Measurements from ENCODE around the gene TCF19.
A peak's percentile ranks its signal among the peaks of the same experiment; 100 is the strongest.

The TCF19 gene

GRCh38 chr6:31128093-31128676, 30.2 kb upstream of the TCF19 start:
- DNase-seq (ENCODE audit: low read depth): peak; percentile 24

DNA sequence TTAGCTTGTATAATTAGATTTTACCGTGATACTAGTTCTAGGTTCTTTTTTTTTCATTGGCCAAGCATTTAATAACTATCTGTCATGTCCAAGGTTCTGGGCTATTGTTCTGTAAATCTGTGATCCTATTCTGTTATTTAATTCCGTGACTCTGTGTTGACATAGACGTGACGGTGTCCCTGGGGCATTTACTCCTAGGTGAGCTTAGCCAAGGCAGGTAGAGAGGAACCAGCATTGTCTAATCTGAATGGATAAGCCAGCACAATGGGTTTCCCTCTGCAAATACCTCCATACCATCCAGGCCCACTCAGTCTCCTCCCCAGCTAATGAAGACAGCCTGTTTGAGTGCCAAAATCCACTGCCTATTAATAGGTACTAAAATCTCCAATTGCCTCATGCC, 29.3 kb upstream of the TCF19 start:
- no peak for DNase-seq (ENCODE audit: low read depth)

DNA sequence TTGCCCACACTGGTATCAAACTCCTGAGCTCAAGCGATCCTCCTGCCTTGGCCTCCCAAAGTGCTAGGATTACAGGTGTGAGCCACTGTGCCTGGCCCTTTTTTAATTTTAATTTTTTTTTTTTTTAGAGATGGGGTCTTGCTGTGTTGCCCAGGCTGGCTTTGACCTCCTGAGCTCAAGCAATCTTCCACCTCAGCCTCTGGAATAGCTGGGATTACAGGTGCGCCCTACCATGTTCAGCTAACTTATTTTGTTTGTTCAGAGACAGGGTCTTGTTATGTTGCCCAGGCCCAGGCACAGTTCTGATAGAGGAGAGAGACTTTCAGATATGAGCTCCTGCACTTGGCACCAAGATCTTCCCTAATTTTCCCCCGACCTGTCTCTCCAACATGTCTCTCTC, 27.6 kb upstream of the TCF19 start:
- no peak for DNase-seq (ENCODE audit: low read depth)

DNA sequence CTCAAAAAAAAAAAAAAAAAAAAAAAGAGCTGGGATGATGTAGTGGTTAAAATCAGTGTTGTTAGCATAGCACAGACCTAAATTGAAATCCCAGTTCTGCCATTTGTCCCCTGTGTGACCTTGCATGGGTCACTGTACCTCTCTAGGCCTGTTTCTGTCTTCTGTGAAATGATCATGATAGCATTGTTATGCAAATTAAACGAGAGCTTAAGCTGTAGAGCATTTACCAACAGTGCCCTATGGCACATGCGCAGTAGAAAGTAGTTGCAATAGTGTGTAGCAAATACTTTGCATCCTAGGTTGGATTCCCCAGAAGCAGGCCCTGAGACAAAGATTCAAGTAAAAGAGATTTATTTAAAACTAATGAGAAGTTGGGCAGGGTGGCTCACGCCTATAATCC, 26.8 kb upstream of the TCF19 start:
- no peak for DNase-seq (ENCODE audit: low read depth)

DNA sequence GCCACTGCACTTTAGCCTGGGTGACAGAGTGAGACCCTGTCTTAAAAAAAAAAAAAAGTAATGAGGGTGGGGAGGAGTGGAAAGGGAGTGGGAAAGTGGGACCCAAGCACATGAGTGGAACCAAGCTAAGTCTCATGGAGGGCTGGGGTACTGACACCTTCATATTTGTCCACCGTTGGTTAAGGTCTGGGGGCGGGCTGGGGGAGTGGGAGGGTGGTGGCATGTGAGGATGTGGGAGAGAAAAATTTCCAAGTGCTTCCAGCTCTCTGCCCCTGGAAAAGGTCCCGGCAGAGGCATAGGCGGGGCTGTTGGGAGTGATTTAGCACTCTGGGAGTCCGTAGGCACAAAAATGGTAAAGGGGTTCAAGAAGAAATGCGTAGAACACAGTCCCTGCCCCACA, 25.6 kb upstream of the TCF19 start:
- DNase-seq (ENCODE audit: low read depth): no peak

GRCh38 chr6:31135710-31136109, 22.7 kb upstream of the TCF19 start:
- DNase-seq (ENCODE audit: low read depth): no peak

GRCh38 chr6:31138982-31139381, 19.4 kb upstream of the TCF19 start, which contains the start of gene PSORS1C2:
Gene PSORS1C2, minus strand, starts transcription at chr6:31139066. Its CDS starts 40 bp downstream, at chr6:31139026.
- DNase-seq (ENCODE audit: low read depth): no peak

- peak; percentile 19 for DNase-seq (ENCODE audit: low read depth)
Measured at GRCh38 chr6:31139599-31139998, 18.8 kb upstream of the TCF19 start.

DNA sequence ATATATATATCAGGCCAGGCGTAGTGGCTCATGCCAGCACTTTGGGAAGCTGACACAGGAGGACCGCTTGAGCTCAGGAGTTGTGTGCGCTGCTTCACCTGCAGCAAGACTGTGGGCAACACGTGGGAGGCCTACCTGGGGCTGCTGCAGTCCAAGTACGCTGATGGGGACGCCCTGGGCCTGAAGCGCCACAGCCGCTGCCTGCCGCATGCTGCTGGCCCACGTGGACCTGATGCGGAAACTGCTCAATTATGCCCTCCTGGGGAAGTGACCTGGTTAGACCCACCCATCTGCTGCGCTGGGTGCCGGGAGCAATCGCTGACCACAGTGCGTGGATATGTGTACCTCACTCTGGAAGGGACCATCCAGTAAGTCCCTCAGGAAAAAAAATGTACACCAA, 17.7 kb upstream of the TCF19 start:
- no peak for DNase-seq (ENCODE audit: low read depth)

GRCh38 chr6:31142361-31142761, 16.0 kb upstream of the TCF19 start:
- DNase-seq (ENCODE audit: low read depth): no peak

- DNase-seq (ENCODE audit: low read depth): peak; percentile 87
Measured at GRCh38 chr6:31143148-31143547, 15.2 kb upstream of the TCF19 start.

DNA sequence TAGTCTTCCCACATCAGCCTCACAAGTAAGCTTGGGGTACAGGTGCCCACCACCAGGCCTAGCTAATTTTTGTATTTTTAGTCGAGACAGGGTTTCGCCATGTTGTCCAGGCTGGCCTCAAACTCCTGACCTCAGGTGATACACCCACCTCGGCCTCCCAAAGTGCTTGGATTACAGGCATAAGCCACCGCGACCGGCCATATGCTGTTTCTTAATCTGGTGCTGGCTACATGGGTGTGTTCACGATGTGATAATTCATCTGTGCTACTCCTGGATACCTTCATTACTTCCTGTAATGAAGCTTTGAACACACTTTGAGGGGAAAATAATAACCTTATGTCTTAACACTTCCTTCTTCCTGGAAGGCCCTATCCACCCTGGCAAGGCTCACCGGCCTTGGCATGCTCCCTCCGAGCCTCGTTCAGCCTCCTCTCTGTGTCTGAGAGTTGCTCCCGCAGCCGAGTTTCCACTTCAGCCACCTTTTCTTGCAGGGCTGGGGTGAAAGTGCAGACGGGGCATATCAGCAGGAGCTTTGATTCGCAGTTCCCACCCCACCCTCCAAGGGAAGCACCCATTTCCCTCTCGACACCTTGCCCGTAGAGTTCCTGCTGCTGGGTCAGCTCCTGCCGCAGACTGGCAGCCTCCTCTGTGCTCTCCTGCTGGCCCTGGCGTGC, 14.0 kb upstream of the TCF19 start:
- DNase-seq (ENCODE audit: low read depth): no peak

DNA sequence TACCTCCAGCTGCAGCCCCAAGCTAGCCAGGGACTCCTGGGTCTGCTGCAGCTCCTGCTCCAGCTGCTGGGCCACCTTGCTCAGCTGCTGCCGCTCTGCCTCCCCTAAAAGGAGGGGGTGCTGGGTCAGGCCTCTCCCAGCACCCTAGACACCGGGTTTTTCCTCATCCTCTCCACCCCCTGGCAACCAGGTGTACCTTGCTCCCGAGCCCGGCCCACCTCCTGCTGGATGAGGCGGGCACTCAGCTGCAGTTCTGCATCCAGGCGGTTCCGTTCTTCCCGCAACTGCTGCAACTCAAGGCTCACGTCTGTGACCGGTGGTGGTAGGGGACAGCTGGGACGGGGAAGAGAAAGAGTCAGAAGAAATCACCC, 13.4 kb upstream of the TCF19 start:
- no peak for DNase-seq (ENCODE audit: low read depth)

GRCh38 chr6:31145386-31145785, 13.0 kb upstream of the TCF19 start:
- no peak for DNase-seq (ENCODE audit: low read depth)

DNA sequence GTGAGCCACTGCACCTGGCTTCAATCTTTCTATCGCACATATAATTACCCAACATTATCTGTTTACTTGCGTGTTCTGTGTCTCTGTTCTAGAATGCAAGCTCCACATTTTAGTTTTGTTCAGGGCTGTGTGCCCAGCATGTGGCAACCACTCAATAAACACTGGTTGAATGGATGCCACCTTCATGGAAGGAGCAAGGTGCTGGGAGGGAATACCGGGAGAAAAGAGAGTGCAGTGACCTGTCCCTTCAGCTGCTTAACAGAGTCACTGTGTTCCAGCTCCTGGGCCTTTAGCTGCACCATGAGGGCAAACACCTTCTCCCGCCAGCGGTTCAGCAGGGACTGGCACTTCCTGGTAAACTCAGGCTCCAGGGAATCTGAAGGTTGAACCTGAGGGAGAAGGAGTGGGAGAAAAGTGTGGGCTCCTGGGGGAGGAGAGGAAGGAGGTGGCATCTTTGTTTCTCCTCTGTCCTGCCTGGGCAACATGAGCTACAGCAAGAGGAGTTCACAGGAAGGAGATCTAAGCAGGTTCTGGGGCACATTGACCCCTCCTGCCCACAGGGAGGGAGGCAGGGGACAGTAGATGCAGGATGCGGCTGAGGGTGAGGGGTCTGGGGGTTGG, 8.5 kb upstream of the TCF19 start:
- DNase-seq (ENCODE audit: low read depth): no peak

GRCh38 chr6:31152781-31153180, 5.6 kb upstream of the TCF19 start:
- DNase-seq (ENCODE audit: low read depth): no peak

DNA sequence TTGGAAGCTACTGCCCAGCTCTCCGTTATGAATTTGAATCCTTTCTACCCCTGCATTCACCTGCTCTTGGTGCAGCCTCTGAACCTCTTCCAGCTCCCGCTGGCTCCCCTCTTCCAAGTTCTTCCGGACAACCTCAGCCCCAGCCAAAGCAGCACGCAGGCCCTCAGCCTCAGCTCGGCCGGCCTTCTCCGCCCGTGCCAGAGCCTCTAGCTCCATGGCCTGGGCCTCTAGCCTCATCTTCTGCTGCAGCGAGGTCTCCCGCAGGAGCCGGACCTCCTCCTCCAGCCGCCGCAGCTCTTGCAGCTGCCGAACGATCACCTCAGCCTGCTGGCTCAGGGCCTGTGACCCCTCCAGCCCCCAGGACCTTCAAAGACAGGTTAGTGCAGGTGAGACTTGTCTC, 4.0 kb upstream of the TCF19 start:
- DNase-seq (ENCODE audit: low read depth): no peak

DNA sequence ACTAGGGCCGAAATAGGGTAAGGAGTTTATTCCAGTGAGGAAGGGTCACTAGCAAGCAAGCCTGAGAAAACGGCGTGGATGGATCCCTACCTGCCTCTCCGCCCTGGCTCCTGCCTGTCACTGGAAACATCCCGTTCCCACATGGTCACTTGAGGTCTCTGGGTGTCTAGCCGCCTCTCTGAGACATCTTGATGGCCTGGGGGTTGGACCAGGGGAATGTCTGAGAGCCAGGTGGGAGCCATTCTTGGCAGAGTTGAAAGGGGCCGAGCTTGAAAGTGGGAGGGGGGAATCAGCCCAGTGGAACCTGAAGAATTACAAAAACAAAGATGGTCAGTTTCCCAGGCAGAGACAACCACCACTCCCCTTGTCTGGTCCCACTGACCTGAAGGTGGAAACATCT, 1.7 kb upstream of the TCF19 start:
- DNase-seq (ENCODE audit: low read depth): no peak

DNA sequence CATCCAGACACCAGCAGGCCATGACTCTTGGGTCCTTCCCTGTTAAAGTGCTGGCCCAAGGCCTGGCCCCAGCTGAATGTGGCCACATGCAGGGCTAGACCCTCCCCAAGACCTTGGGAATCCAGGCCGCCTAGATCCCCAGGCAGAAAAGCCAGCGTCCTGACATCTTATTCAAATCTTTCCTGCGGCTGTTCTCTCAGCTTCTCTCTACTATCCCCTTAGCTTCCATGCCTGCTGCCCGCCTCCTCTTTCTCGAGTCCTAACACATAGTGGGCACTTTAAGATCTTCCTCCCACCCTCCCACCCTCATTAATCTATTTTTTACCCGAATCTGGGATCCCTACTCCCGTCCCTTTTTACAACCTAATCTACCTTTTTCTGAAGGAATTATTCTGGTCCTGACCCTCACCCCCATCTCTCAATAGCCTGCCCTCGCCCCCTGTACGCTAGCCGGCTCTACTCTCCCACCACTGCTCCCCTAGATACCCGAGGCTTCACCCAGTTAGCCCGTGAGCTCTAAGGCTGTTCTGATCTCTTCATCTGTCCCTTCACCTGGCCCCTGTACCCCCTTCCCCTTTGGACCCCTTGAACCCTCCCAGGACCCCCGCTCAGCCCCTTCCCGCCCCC, 763 bp upstream of the TCF19 start, which contains the start of gene CCHCR1:
TSS of gene CCHCR1 (minus strand) at position 290 of the 627 bp plus-strand sequence. CDS start at position 88, 202 bp downstream.
- no peak for DNase-seq (ENCODE audit: low read depth)

GRCh38 chr6:31158863-31159855, 770 bp downstream of the TCF19 start:
- no peak for DNase-seq (ENCODE audit: low read depth)

- no peak for DNase-seq (ENCODE audit: low read depth)
Measured at GRCh38 chr6:31161216-31162126, 3.1 kb downstream of the TCF19 start.
